GM18868 (cell line): ENCODE measurements around the gene RILPL1.
"Not testable (repeated sequence)": the region's sequence is repeated elsewhere in the genome, so short reads cannot be mapped to it uniquely, and the experiment has no call there.

Experiments
- ATAC-seq: cut with Tn5 transposase; IDR thresholded peaks from one replicate; pipeline ENCODE4 v1.9.1; 2021; ENCODE audit warnings: mild to moderate bottlenecking, moderate library complexity; ENCODE audit not compliant: unreplicated experiment

The RILPL1 gene

DNA sequence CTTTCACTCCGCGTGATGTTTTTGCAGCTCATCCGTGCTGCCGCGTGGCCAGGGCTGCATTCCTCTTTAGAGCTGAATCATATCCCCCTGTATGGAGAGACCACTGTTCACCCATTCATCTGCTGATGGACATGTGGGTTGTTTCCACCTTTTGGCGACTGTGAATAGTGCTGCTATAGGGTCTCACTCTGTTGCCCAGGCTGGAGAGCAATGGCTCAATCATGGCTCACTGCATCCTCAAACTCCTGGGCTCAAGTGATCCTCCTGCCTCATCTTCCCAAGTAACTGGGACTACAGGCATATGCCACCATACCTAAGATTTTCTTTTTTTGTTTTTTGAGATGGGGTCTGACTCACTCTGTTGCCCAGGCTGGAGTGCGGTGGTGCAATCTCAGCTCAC is 36.5 kb downstream of the RILPL1 start:
- no peak for ATAC-seq

DNA sequence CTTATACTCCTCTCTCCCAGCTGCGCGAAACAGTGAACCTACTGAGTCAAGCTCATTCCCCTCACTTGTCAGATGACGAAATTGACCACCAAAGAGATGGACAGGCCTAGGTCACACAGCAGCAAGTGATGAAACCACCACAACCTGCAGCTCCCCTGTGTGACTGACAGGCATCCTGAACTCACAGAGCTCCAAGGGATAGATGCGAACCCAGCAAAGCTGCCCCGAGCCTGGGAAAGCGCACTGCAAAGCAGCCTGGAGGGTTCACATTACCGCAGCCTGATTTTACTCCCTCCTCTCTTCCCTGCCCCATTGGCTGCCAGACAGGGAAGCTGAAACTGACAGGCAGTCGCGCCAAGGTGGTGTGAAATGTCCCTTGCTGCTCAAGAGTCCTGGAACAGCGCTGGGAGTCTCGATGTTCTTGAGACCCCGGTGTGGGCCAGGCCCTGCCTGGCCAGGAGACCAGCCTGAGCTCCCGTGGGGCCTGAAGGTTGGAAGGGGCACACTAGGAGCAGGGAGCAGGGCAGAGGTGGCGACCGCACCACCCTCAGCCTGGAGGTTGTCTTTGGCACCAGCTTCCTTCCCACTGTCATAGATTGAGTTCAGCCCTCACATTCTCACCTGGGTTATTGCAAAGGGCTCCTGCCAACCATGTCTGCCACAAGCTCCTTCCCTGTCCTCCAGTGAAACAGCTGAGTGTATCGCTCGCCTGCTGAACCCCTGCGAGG is 39.2 kb downstream of the RILPL1 start:
- ATAC-seq: no peak

DNA sequence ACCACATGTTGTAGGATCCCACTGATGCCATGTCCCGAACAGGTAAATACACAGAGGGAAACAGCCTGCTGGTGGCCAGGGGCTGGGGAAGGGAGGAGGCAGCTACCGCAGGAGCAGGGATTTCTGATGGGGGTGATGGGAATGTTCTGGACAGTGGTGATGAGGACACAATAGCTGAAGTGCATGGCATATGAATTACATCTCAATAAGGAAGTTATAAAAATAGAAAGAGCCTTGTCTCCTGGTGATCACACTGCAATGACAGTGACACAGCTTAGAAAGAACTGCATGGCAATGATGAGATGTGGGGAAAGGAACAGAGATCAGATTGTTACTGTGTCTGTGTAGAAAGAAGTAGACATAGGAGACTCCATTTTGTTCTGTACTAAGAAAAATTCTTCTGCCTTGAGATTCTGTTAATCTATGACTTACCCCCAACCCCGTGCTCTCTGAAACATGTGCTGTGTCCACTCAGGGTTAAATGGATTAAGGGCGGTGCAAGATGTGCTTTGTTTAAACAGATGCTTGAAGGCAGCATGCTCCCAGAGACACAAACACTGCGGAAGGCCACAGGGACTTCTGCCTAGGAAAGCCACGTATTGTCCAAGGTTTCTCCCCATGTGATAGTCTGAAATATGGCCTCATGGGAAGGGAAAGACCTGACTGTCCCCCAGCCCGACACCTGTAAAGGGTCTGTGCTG is 41.0 kb downstream of the RILPL1 start:
- not testable (repeated sequence) for ATAC-seq

DNA sequence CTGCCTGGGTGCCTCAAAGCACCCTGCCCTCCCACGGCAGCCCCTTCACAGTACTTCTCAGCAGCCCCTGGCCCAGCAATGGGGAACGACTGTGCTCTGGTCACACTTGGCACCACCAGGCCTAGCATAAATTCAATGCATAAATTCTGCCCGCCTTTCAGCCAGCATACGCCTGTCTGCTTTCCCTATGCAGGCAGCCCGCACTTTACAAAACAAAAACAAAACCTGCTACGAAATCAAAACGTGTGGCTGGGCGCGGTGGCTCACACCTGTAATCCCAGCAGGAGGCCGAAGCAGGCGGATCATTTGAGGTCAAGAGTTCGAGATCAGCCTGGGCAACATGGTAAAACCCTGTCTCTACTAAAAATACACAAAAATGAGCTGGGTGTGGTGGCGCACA is 42.0 kb downstream of the RILPL1 start:
- no peak for ATAC-seq

DNA sequence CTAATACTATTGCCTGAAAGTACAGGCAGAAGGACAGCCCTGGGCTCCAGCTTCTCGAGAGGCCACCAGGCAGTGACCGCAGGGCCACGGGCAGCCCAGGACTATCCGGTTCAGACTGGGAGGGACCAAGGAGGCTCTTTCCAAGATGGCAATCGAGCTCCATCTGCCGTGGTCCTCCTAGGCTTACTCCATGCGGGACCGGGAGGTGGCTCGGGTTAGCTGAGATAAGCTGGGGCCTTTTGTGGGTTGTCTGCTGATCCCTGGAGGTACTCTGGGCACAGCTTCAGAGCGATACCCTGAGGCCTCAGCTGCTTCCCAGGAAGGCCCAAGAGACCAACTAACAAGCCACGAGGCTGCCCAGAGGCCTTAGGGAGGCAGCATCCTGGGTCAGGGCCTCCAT is 42.5 kb downstream of the RILPL1 start:
- no peak for ATAC-seq

DNA sequence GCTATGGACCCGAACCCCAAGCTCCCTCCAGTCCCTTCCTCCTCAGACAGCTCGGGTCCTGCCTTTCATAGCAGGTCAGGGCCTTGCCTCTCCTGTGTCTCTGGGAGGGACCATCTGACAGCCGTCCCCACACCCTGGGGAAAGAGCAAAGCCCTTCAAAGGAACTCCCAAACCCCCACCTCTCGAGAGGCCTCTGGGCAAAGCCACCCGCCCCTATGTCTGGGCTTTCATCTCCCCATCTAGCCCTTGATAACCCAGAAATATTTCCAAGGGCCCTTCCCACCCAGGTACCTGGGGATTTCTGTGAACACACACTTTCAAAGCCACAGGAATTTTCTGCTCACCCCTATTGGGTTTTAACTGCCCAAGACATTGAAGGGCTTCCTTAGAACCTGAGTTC is 43.4 kb downstream of the RILPL1 start:
- no peak for ATAC-seq

DNA sequence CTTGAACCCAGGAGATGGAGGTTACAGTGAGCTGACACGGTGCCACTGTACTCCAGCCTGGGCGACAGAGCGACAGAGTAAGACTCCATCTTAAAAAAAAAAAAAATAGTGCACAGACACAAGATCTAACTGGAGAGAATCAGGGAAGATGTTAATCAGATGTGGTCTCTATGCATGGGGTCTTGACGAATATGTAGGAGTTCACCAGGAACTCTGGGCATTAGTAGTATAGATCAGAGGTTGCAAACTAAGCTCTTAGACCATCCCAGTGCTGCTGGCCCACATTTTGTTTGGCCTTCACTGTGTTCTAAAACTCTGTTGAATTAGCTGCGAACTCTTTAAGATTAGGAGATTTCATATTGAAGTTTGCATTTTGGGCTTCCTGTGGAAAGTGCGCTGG is 43.9 kb downstream of the RILPL1 start:
- no peak for ATAC-seq

DNA sequence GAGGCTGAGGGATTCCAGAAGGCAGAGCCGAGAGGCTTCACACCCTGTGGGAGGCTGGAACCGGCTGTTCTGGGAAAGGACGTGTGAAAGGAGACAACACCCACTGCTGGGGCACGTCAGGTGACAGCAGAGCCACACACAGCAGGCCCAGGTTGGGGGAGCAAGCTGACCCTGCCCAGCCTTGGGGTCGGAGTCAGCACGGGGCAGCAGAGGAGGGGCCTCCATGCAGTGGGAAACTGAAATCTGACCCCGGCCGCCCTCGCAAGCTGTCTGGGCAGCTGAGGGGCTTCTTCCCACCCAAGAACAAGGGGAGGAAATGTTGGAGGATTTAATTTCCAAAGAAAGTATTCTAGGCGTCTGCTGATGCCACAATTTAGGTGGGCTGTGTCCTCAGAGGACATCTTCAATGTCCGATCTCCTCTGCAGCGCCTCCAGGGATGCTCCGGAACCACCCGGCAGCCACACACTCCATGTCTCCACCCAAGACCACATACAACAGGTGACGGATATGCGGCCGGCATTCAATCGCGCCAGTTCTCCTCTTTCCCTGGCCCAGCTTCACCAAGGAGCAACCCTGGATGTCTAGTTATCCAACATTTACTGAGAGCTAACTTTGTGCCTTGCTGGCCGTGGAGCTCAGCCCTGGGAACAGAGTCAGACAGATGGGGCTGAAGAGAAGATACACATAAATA is 44.8 kb downstream of the RILPL1 start:
- ATAC-seq: no peak

DNA sequence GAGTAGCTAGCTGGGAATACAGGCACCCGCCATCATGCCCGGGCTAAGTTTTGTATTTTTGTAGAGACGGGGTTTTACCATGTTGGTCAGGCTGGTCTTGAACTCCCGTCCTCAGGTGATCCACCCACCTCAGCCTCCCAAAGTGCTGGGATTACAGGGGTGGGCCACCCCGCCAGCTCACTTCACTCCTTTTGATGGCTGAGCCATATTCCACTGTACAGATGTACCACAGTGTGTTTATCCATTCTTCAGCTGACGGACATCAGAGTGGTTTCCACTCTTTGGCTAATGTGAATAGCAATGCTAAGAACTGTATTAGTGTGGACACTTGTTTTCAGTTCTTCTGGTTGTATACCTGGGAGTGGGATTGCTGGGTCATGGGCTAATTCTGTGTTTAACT is 46.1 kb downstream of the RILPL1 start:
- no peak for ATAC-seq

DNA sequence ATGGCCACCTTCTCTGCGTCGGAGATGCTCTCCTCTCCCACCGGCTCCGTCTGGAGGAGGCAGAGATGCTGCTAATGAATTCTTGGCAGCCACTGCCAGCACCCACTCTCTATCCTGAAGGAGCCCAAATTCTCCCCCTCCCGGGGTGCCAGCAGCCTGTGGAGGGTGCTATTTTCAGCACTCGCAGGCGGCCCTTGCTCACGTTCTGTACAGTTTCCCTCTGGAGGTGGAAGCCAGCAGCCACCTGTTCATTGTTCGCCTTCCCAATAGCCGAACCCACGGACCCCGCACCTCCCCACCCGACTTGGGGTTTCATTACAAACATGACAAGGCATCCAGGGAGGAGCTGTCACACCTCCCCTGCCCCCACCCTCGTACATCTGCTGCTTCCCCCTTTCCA is 47.8 kb downstream of the RILPL1 start:
- no peak for ATAC-seq

DNA sequence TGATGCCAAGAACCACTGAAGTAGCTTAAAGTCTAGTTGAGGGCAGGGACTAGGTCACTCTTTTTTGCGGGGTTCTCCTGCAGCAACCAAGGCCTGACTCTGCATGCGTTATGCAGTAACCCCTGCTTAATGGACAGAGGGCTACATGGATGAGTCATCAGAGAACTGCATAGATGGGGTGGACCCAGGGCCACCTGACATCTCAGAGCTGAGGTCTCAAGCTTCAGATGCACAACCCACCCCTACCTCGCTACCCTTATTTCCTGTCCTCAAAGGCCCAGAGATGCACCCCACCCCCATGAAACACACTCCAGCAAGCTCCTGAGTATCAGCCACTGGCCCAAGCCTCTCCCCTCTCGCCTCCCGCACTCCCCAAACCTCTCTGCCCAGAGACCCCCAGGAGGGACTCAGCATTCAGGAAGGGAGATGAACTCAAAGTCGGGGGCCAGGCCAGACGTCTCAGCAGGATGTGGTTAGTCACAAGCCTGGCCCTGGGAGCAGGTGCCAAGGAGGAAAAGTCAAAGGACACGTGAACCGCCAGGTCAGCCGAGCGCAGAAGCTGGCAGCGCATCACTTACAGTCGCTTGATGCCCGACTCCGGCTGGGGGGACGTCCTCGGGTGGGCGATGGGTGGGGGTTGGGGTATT is 49.8 kb downstream of the RILPL1 start:
- ATAC-seq: no peak

DNA sequence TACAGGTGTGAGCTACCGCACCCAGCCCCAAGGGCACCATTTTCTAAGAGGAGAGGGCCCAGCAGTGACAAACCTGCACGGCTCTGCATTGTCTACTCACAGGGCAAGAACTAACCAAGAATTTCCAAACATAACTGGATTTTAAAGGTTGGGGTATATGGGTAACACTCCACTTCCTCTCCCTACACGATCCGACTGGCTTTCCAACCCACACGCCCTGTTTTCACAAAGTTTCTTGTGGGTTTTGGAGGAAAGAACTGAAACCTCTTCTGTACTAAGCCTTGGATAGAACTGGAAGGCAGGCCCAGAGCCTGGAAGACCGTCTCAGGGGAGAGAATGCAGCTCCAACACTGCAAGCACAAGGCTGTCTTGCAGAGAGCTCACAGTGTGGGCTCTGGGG is 50.6 kb downstream of the RILPL1 start:
- ATAC-seq: no peak

DNA sequence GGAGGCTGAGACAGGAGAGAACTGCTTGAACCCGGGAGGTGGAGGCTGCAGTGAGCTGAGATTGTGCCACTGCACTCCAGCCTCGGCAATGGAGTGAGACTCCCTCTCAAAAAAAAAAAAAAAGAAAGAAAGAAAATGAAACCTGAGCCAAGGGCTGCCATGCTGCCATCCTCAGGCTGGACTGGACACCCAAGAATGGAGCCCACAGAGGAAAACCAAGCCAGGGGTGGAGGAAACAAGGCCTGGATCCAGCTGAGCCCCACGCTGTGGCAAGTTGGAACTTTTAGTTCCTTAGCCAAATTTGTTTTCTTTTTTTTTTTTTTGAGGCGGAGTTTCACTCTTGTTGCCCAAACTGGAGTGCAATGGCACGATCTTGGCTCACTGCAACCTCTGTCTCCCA is 52.3 kb downstream of the RILPL1 start:
- not testable (repeated sequence) for ATAC-seq

DNA sequence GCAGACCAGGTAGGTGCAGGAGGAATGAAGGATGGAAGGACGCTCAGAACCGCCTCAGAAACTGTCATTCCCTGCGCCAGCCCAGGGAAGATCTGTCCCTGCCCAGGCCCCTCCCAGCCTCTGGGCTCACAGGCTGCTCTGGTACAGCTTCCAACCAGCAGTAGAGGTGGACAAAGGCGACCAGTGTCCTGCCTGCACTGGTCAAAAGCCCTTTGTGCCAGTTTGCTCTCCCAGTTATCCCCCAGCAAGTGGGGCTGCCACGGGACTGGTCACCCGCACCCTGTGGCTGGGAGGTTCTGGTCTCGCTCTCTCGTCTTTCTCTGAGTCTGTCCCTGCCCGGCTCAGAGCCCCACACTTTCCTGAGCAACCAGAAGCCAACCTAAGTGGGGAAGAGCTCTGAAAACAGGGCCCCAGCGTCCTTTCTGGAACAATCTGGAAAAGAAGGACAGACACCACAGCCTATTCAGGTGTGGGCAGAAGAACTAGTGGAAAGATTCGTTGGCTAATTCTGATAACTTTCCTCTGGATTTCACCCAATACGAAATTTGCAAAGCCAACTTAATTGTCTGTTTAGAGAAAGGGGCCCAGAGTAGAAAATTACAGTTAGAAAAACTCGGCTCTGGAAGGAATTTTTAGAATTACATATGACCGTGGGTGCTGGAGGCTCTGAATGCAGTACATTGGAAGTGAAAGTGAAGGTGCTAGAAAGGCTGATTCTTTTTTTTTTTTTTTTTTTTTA is 53.9 kb downstream of the RILPL1 start:
- ATAC-seq: no peak

DNA sequence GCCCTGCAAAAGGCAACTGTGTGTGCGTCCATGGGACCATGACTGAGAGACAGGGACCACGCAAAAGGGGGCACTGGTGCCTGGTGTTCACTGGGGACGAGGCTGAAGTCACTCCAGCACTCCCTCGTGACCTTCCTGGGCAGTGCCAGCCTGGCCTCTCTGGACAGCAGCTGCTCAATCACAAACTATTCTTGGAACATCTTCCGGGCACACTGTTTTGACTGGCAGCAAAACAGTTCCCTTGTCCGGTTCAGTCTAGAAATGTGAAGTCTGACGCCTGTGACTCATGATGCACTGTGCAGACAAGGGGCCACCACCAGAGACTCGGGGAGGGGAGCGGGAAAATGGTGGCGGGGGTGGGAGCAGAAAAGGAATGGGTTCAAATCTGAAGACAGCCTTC is 54.8 kb downstream of the RILPL1 start:
- ATAC-seq: no peak

DNA sequence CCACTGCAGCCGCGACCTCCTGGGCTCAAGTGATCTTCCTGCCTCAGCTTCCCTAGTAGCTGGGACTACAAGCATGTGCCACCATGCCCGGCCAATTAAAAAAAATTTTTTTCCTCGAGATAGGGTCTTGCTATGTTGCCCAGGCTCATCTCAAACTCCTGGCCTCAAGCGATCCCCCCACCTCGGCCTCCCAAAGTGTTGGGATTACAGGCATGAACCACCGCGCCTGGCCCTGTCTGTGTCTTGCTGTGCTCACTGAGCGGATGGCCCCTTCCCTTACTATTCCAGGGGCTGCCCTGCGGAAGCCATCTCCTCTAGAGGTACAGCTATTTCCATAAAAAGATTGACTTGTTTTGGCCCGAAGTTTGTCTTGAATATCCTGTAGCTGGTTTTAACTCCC is 55.5 kb downstream of the RILPL1 start:
- ATAC-seq: no peak

DNA sequence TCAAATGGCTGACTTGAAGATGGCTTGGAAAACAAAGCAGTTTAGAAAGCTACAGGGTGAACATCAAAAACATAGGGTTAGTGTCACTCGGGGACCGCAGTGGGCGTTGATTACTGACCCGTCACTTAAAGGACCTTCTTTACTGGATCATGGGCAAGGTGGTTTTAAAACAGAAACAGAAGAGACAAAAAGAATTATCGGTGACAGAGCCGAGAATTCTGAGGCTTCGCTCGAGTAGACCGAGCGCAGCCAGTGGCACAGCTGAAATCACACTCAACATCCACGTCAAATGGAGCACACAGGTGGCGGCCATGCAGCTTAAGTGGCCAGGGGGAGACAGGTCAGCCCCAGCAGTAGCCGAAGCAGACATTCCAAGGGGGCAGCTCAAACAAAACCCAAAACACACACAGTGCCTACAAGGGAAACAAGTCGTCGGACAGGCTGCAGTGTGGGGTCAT is 58.2 kb downstream of the RILPL1 start:
- no peak for ATAC-seq

DNA sequence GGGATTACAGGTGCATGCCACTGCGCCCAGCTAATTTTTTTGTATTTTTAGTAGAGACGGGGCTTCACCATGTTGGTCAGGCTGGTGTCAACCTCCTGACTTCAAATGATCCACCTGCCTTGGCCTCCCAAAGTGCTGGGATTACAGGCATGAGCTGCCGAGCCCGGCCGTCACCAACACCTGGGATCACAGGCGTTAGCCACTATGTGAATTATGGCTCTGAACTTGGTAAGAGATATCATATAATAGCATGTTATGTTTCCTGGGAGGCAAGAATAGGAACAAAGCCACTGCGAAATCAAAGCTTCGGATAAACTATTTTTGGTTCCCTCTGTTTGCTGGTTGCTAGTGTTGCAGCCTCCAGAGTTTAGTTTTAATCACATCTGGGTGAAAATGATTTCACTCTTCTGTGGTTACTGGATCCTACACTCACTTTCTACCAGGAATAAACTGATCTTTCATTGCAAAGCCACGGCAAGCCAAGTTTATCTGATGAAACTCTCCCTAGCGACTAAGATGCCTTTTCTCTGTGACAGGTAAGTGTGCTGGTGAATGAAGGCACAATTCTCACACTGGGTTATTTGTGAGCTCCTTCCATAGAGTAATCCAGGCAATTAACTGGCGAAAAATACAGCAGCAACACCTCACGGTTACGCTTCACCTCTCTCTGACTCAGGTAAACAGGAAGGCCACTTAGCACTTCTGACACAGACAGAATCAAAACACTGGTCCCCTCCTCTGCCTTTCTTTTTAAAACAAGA is 58.9 kb downstream of the RILPL1 start:
- no peak for ATAC-seq

DNA sequence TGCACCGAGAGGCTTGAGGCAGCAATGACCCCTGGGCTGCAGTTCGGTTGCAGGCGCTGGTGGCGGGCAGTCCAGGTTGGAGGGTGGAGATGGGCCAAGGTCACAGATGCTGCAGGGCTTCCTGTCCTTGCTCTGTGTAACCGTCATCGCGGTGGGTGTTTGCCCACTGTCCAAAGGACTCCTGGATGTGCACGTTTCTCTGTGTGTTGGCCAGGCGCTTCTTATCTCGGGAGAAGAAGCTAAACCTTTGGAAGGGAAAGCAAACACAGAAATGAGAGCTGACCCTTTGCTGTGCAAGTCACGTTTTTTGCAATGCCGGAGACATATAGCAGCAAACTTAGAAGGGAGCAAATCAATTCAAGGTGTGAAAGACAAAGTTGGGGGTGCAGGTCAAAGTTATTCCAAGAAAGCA is 61.1 kb downstream of the RILPL1 start:
- ATAC-seq: no peak
